ENCODE results near the gene JAGN1. TPM values are rescaled to one million over a fixed set of nuclear protein-coding genes. Genes with fewer than 3 reads are reported as not detected.

The JAGN1 gene
- total RNA-seq, 2 experiments from 2014 or later, result 21.0 to 29.5 TPM

DNA sequence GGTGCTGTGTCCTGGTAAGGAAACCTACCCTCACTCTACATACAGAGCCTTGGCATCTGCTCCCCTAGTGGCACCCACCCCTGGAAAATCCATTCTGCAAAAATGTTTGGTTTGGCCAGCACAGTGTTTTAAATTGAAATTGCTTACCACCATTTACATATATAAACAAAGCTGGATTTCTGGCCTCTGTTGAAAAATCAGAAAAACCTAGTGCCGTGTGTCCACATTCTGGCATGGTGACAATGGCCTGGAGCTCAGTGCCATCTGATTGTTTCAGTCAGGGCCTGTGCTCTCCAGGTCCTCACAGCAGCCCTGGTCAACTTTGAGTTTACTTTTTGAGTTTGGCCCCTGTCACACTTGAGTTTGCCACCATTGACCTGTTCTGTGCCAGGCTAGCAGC is 23.6 kb downstream of the JAGN1 start:
- no TSS peak for BruUV-seq (replicated peaks)
- no peaks in the 10 kb centered on the region for H3K9me2 ChIP-seq (ENCODE audit: insufficient read depth, low read length)
- H2AFZ ChIP-seq (ENCODE audit: low read length), result no peak overlapping the region
- no peaks in the 10 kb centered on the region for H3K9me3 ChIP-seq (ENCODE audit: low read length)
- no peaks in the 10 kb centered on the region for H4K20me1 ChIP-seq (ENCODE audit: insufficient read depth, low read length)
- POLR2A ChIA-PET, result interaction anchor here (0.6 kb wide), 1 partner anchor 80 kb away, joined by 5 read pairs; no protein-coding TSS in a partner anchor
- CTCF ChIA-PET (ENCODE audit: unreplicated experiment), result no interaction called here
- H3K4me3 ChIP-seq (ENCODE audit: low read depth, low read length, poor library complexity, severe bottlenecking), result no peak overlapping the region
- no peaks in the 10 kb centered on the region for H3K36me3 ChIP-seq (ENCODE audit: insufficient read depth, low read length)
- H3K4me1 ChIP-seq (ENCODE audit: insufficient read depth, low read length, poor library complexity, severe bottlenecking), result no peaks in the 10 kb centered on the region
- DNase-seq (ENCODE audit: low spot score), result no peak
- H3K79me2 ChIP-seq (ENCODE audit: insufficient read depth, low read depth, low read length), result no peaks in the 10 kb centered on the region
- intact Hi-C loops (cut with micrococcal nuclease; ENCODE audit: unreplicated experiment), result no loop called here
- TF ChIP-seq EZH2phosphoT487 (IDR thresholded peaks at IDR 0.05; ENCODE audit: borderline replicate concordance, low read depth, low read length) (no peak), CTCF (conservative IDR thresholded peaks at IDR 0.05; ENCODE audit: low read length) (no peak)
- no peak overlapping the region for H3K4me2 ChIP-seq (ENCODE audit: low read length)
- H3K27ac ChIP-seq (ENCODE audit: low read depth, low read length, poor library complexity, severe bottlenecking), result no peak overlapping the region

- no TSS peak for BruUV-seq (replicated peaks)
- no peaks in the 10 kb centered on the region for H4K20me1 ChIP-seq (ENCODE audit: insufficient read depth, low read length)
- H3K4me2 ChIP-seq (ENCODE audit: low read length), result no peak overlapping the region
- H3K4me1 ChIP-seq (ENCODE audit: insufficient read depth, low read length, poor library complexity, severe bottlenecking), result no peaks in the 10 kb centered on the region
- H2AFZ ChIP-seq (ENCODE audit: low read length), result no peak overlapping the region
- no peak for TF ChIP-seq EZH2phosphoT487 (IDR thresholded peaks at IDR 0.05; ENCODE audit: borderline replicate concordance, low read depth, low read length)
- TF ChIP-seq CTCF (conservative IDR thresholded peaks at IDR 0.05; ENCODE audit: low read length), result no peak
- no peaks in the 10 kb centered on the region for H3K9me3 ChIP-seq (ENCODE audit: low read length)
- no peak for DNase-seq (ENCODE audit: low spot score)
- H3K4me3 ChIP-seq (ENCODE audit: low read depth, low read length, poor library complexity, severe bottlenecking), result no peak overlapping the region
- ChIA-PET POLR2A (interaction anchor here (0.5 to 0.6 kb wide), 2 partner anchors 14 to 81 kb away, joined by 3 to 5 read pairs; no protein-coding TSS in a partner anchor), CTCF (ENCODE audit: unreplicated experiment) (no interaction called here)
- intact Hi-C loops (cut with micrococcal nuclease; ENCODE audit: unreplicated experiment), result no loop called here
- no peak overlapping the region for H3K27ac ChIP-seq (ENCODE audit: low read depth, low read length, poor library complexity, severe bottlenecking)
- H3K36me3 ChIP-seq (ENCODE audit: insufficient read depth, low read length), result no peaks in the 10 kb centered on the region
- no peaks in the 10 kb centered on the region for H3K79me2 ChIP-seq (ENCODE audit: insufficient read depth, low read depth, low read length)
- no peaks in the 10 kb centered on the region for H3K9me2 ChIP-seq (ENCODE audit: insufficient read depth, low read length)
Measured at GRCh38 chr3:9914559-9915253, 24.3 kb downstream of the JAGN1 start.

Measured in OCI-LY7 (cell line).